ENCODE measurements around the gene ETV3. TPM values are rescaled to one million over a fixed set of nuclear protein-coding genes. Genes with fewer than 3 reads are reported as not detected.

ETV3 gene
- total and polyA plus RNA-seq, 10 of the 15 experiments (the other 5 are each of a cell fraction or from before 2014, with no cell fraction given), result 1.7 to 13.8 (median 7.2) TPM

- Histone ChIP-seq H3K4me2 (ENCODE audit: control insufficient read depth, insufficient read depth) (no peak overlapping the region), H3K79me2 (ENCODE audit: control insufficient read depth, insufficient read depth, low read length) (peaks cover 11% of the 10 kb centered on the region), H3K9ac (ENCODE audit: control insufficient read depth, insufficient read depth, low read length) (no peak overlapping the region), H3K4me3 (no peak overlapping the region), H3K4me1 (ENCODE audit: control insufficient read depth, insufficient read depth, low read length) (0 out of 2 replicates have a peak, but pooled peaks cover 3% of the 10 kb centered on the region), H2AFZ (ENCODE audit: control insufficient read depth, low read depth, low read length) (no peak overlapping the region), H3K27me3 (replicated peaks in 1 of 2; ENCODE audit: control insufficient read depth in 2 of 2, insufficient read depth in 2 of 2, low read length in 1 of 2) (no peaks in the 10 kb centered on the region), H3K27ac (ENCODE audit: control insufficient read depth, insufficient read depth) (no peak overlapping the region), H3K36me3 (ENCODE audit: control insufficient read depth in 2 of 2, insufficient read depth in 2 of 2, low read length in 1 of 2) (peaks cover 4 to 18% of the 10 kb centered on the region in 2 experiments), H3K9me3 (replicated peaks; ENCODE audit: control insufficient read depth, insufficient read depth, low read length) (no peaks in the 10 kb centered on the region), H4K20me1 (ENCODE audit: control insufficient read depth, insufficient read depth) (no peaks in the 10 kb centered on the region; the same call in 1 of the 2 replicates)
- 98% methylated on average over 4 of the region's 4 CpGs for WGBS (ENCODE audit: insufficient coverage, insufficient replicate concordance, low lambda C conversion rate, missing lambda C conversion rate)
- POLR2A ChIA-PET, result interaction anchor here (1.4 kb wide), 1 partner anchor 9 kb away, joined by 4 read pairs; no protein-coding TSS in a partner anchor
- ATAC-seq (no peak), FAIRE-seq (no peak), DNase-seq (ENCODE audit: low read depth, low spot score) (no peak)
- in situ Hi-C loops (cut with MboI), result no loop called here
- CTCF ChIA-PET, result interaction anchor here (1.1 to 1.9 kb wide), 2 partner anchors 41 to 44 kb away, joined by 3 to 6 read pairs; no protein-coding TSS in a partner anchor
- SMC1A ChIA-PET (ENCODE audit: uncharacterized antibody, unreplicated experiment), result interaction anchor here (1.4 kb wide), 1 partner anchor 41 kb away, joined by 4 read pairs; no protein-coding TSS in a partner anchor
- RAD21 ChIA-PET (ENCODE audit: unreplicated experiment), result no interaction called here
- no TSS peak for BruUV-seq (replicated peaks)
- intact Hi-C loops (cut with micrococcal nuclease; ENCODE audit: unreplicated experiment), result no loop called here
- TF ChIP-seq CUX1 (IDR thresholded peaks at IDR 0.05; ENCODE audit: insufficient replicate concordance, low read depth, low read length) (no peak), FOS (IDR thresholded peaks at IDR 0.05; ENCODE audit: borderline replicate concordance, extremely low read depth, insufficient read length) (no peak), NRF1 (conservative IDR thresholded peaks at IDR 0.05; ENCODE audit: low read depth, low read length) (no peak), STAT3 (IDR thresholded peaks at IDR 0.05; ENCODE audit: low read depth, low read length) (no peak), CHD4 (IDR thresholded peaks at IDR 0.05) (no peak), HDAC2 (IDR thresholded peaks at IDR 0.05) (no peak), MTA3 (IDR thresholded peaks at IDR 0.05; ENCODE audit: borderline replicate concordance, low read length) (no peak), KAT2A (conservative IDR thresholded peaks at IDR 0.05; ENCODE audit: control insufficient read depth, low read depth, low read length) (no peak), SP1 (IDR thresholded peaks at IDR 0.05; ENCODE audit: low read depth, low read length) (no peak), SUZ12 (IDR thresholded peaks at IDR 0.05; ENCODE audit: unreplicated experiment) (no peak), HSF1 (IDR thresholded peaks at IDR 0.05; ENCODE audit: low read depth, low read length) (no peak), IKZF1 (conservative IDR thresholded peaks at IDR 0.05) (no peak), NR2C2 (IDR thresholded peaks at IDR 0.05; ENCODE audit: borderline replicate concordance, control insufficient read depth, insufficient read length, low read depth) (no peak)
- TF ChIP-seq, protein P1, sequence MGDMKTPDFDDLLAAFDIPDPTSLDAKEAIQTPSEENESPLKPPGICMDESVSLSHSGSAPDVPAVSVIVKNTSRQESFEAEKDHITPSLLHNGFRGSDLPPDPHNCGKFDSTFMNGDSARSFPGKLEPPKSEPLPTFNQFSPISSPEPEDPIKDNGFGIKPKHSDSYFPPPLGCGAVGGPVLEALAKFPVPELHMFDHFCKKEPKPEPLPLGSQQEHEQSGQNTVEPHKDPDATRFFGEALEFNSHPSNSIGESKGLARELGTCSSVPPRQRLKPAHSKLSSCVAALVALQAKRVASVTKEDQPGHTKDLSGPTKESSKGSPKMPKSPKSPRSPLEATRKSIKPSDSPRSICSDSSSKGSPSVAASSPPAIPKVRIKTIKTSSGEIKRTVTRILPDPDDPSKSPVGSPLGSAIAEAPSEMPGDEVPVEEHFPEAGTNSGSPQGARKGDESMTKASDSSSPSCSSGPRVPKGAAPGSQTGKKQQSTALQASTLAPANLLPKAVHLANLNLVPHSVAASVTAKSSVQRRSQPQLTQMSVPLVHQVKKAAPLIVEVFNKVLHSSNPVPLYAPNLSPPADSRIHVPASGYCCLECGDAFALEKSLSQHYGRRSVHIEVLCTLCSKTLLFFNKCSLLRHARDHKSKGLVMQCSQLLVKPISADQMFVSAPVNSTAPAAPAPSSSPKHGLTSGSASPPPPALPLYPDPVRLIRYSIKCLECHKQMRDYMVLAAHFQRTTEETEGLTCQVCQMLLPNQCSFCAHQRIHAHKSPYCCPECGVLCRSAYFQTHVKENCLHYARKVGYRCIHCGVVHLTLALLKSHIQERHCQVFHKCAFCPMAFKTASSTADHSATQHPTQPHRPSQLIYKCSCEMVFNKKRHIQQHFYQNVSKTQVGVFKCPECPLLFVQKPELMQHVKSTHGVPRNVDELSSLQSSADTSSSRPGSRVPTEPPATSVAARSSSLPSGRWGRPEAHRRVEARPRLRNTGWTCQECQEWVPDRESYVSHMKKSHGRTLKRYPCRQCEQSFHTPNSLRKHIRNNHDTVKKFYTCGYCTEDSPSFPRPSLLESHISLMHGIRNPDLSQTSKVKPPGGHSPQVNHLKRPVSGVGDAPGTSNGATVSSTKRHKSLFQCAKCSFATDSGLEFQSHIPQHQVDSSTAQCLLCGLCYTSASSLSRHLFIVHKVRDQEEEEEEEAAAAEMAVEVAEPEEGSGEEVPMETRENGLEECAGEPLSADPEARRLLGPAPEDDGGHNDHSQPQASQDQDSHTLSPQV (IDR thresholded peaks at IDR 0.05), result no peak
Measured at GRCh38 chr1:157131281-157131680, 6.9 kb downstream of the ETV3 start.

All from GM12878 (cell line).